Amniotic stem cell (primary cell): Measurements from ENCODE around the gene SLC9A9.
"Not testable (repeated sequence)": the region's sequence is repeated elsewhere in the genome, so short reads cannot be mapped to it uniquely, and the experiment has no call there.

Experiments used
- DNase-seq: peaks from one replicate; lab custom pipeline; 2025; lab: John Stamatoyannopoulos, UW

The SLC9A9 gene

GRCh38 chr3:143551761-143552160 is 296.5 kb downstream of the SLC9A9 start:
- no peak for DNase-seq

DNA sequence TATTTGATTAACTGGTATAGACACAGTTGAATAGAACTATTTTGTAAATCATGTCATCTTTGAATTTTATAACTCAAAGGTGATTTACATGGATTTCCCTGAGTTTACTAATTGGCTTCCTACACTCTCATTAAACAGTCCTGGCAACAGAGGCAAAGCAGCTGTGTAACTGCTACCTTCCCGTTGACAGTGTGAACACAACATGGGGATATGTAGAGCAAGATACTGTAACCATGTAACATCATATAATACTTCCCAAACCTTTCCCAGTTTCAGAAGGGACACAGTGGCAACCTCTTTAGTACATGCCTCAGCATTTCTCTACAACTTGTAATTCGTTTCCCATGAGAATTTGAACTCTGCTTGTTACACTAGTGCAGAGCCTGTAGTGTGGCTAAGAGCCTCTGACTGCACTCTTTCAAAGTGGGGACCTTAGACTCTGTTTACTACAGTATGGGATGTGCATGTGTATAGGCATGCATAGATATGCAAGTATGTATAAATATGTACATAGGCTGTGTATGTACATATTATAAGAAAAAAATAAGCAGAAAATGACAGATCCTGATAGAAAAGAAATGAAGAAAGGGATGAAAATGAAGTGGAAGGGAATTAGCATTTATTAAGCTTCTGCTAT is 299.3 kb downstream of the SLC9A9 start:
- DNase-seq, result no peak

- no peak for DNase-seq
Measured at GRCh38 chr3:143548393-143548792, 299.9 kb downstream of the SLC9A9 start.

DNA sequence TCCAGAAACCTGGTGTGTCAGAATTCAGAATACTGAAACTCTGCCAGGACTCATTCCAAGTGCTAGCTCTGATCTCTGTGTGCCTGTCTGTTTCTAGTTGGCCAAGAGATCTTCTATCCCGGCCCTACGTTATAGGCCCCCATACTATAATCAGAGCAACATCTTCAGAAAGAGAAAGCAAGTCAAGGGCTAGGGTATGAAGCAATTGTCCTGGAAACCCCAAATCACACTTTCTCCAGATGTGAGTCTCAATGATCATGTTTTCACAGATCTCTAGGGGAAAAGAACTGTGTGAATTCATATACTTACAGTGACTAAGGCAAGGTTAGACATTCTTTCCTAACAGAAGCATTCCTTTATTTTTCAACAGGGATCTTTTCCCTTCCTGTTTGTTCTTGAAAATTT is 309.7 kb downstream of the SLC9A9 start:
- no peak for DNase-seq

GRCh38 chr3:143538061-143538460 is 310.2 kb downstream of the SLC9A9 start:
- no peak for DNase-seq

DNA sequence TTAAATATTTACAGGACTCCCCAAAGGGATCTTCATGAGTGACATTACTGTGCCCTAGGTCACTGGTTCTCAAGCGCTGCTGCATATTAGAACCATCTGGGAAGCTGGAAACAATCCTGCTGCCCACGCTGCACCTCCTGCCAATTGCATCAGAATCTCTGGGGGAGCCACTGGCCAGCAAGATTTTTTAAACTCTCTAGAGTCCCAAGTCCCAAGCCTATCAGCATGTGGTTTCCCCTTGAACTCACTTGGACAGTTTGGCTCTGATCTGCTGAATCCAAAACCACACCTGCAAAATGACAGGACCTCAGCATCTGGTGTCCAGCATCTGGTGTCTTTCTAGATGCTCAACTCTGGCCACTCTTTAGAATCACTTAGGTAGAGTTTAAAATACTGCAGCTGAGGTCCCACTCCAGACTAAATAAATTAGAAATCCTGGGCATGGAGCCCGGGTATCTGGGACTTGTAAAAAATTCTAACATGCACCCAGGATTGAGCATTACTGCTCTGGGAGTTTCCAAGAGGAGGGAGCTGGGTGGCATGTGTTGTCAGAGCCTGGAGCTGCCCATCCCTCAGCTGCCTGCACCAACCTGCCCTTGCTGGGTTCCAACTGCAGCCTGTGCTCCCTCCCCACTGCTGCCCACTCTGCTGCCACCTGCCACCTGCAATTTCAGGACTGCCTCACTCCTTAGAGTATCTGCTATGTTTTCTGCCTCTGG is 311.3 kb downstream of the SLC9A9 start:
- DNase-seq, result no peak

DNA sequence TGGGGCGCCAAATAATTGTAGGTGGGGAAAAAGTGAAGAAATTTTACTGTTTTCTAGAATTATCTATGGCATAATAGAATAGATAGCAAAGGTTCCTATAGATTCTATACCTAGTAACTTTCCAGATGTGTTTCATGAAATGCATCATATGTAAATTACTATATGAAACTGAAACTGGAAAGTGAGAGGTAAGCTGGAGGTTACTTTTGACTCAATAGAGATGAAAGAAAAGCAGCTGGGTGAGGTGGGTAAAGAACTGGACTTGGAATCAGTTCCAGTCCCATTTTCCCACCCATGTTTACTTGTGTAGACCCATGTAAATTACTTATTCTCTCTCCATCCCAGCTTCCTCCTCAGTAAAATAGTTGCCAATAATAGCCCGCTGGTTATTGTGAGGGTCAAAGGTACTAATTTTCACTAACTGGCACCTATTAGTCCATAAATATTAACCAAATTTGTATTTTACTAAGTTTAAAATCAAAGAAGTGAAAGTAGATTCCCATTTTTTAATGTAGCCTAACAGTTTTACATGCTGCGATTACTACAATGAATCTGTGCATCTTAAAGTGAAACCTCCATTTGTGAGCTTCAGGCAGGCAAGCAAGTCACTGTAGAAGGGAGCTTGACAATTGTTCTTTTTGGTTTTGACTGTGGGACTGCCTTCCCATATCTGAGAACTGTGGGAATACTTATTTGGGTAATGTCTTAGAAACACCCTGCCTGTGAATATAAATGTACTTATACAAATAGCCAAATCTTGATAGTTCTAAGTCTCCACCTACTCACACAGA is 312.1 kb downstream of the SLC9A9 start:
- DNase-seq, result no peak

GRCh38 chr3:143533391-143533790 is 314.9 kb downstream of the SLC9A9 start:
- no peak for DNase-seq

- DNase-seq, result no peak
Measured at GRCh38 chr3:143532091-143532490, 316.2 kb downstream of the SLC9A9 start.

DNA sequence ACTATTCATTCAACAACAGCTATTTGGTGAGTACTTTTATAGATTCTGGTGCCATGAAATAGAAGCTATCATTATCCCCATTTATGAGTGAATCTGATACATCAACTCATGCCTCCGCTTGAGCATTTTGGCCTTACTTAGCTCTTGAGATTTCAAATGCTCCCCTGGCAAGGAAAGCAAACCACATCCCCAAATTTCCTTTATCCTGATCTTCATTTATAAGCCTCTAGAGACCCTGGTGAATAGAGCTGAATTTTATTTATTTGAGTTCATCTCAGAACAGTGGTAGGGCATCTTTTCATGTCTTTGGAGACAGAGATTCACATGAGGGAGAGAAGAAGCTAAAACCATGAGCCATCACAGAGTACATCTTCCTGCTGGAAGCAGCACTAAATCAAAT is 317.2 kb downstream of the SLC9A9 start:
- no peak for DNase-seq

- no peak for DNase-seq
Measured at GRCh38 chr3:143529798-143530197, 318.5 kb downstream of the SLC9A9 start.

DNA sequence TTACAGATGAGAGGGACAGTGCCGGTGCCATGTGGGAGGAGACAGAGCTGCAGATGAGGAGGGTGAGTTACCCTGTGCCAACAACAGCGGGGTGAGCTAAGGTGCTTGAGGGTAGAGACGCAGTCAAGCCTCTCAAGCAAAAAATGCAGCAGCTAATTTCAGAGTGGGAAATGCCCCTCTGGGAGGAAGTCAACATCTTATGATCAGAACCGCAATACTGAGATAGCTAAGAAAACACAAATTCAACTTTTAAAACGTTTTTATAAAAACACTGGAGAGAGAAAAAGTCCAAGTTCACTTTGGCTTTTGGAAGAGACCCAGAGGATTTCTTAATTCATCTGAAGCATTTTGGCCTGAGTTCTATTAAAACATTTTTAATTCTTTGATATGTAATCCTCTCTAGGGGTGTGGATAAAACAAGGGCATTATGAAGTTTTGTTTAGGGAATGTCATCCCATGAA is 319.2 kb downstream of the SLC9A9 start:
- DNase-seq, result no peak

DNA sequence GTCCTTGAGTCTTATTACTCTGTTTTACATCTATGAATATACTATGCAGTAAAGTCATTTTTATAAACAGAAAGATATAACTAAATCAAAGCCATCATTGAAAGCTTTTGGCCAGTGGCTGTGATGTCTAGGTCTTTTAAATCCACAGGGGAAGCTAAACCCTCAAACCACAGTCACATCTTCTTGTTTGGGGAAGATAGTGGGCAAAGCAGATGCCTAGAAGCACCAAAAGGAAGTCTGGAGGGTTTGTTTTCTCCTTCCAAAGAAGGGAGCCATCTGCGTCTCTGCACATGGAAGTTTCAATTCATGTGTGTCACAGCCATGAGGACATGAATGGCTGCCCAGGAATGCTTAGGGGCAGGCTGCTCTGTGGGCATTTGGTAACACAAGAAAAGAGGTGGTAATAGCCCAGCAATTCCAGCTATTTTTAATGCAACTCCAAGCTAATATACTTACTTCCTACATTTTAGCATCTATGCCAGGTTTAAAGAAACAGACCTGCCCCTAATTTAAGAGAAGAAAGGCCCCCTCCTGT is 322.2 kb downstream of the SLC9A9 start:
- DNase-seq, result no peak

- no peak for DNase-seq
Measured at GRCh38 chr3:143525408-143525807, 322.9 kb downstream of the SLC9A9 start.

DNA sequence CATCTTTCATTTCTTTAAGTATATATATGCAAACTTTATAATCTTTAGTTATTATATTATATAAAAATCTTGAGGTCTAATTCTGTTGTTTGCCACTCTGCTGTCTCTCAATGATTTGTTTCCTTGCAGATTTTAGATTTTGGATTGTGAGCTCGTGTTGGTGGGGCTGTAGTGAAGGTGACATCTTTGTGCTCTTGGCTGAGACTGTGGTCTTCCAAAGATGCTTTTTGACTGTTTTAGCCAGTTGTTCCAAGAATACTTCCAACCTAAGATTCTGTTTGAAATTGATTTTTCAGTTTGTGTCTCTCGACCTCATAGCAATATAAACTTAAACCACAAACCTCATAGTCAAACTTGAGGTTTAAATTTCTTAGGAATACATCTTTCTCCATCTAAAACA is 326.5 kb downstream of the SLC9A9 start:
- DNase-seq, result no peak

- not testable (repeated sequence) for DNase-seq
Measured at GRCh38 chr3:143517131-143517530, 331.1 kb downstream of the SLC9A9 start.

GRCh38 chr3:143514874-143515273 is 333.4 kb downstream of the SLC9A9 start:
- DNase-seq, result no peak

GRCh38 chr3:143514109-143514508 is 334.2 kb downstream of the SLC9A9 start:
- no peak for DNase-seq

- DNase-seq, result no peak
Measured at GRCh38 chr3:143511174-143511879, 336.9 kb downstream of the SLC9A9 start.

DNA sequence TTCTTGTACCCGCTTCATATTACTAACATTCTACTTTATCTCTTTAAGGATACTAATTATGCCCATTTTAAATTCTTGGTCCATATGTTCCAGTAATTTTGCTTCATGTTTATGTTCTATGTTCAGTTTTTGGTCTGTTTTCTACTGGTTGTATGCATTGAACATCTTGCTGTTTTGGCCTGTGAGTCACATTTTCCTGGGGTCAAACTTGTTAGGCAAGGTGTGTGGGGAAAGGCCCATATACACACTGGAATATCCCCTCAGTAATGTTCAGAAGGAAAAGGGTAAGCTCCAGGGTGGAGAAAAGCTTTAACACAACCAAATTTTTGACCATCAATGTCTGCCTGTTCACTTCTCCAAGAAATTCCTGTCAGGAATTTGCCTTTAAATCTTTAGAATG is 337.7 kb downstream of the SLC9A9 start:
- no peak for DNase-seq

DNA sequence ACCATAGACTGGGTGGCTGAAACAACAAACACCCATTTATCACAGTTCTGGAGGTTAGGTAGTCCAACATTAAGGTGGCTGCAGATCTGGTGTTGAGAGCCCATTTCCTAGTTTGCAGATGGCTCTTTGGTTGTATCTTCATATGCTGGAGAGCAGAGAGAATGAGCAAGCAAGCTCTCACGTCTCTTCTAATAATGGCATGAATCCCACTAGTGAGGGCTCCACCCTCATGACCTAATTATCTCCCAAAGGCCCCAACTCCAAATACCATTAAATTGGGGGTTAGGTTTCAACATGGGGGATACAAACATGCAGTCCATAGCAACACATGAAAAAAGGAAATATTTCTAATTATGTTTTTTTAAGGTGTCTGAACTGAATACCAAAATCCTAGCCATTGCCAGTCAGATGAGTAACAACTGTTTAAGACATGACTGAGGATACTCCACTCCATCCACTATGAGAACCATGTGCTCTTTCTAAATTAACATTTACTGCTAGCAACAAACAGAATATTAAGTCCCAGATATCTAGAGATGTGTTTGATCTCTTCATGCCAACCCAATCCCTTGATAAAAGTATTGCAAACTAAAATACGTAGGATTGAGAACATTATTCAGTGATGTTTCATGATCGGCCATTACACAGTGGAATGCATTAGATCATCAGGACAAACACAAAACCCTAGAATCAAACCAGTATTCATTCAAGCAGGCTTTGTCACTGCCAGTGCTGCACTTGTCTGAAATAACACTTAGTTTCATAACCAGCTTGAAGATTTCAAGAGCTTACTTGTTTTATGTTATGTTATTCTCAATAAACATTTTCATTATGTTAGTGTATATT is 340.3 kb downstream of the SLC9A9 start:
- peak; percentile 36 for DNase-seq
